Natural killer cell (primary cell): ENCODE results near the gene TRAF3. TPM values are rescaled to one million over a fixed set of nuclear protein-coding genes. Genes with fewer than 3 reads are reported as not detected.

Source experiments
- ATAC-seq, 3 donors: fragments of 150-1000 bp in 2 of 3; fragments of 200-7000 bp in 1 of 3; cut with Tn5 transposase; 1 replicate in 1 of 3; 2 replicates in 2 of 3; pipeline ENCODE4 v1.10.0; 2021; ENCODE audit warnings: mild to moderate bottlenecking in 2 of 3, moderate library complexity in 2 of 3
- DNase-seq, 2 donors: peaks; one replicate each; pipeline versions ENCODE4 v3.0.0 to v3.0.0-alpha.2; 2013 to 2021; ENCODE audit warnings: mixed read lengths in 1 of 2
- H3K27ac ChIP-seq: one replicate; pipeline ENCODE4 v1.5.1; 2013; ENCODE audit warnings: mild to moderate bottlenecking, low read length
- H3K27me3 ChIP-seq: one replicate; pipeline ENCODE4 v1.6.1; 2013; ENCODE audit warnings: low read length; ENCODE audit not compliant: control insufficient read depth, insufficient read depth
- H3K36me3 ChIP-seq: one replicate; pipeline ENCODE4 v1.6.1; 2013; ENCODE audit warnings: low read length; ENCODE audit not compliant: control insufficient read depth, insufficient read depth
- H3K4me1 ChIP-seq: one replicate; pipeline ENCODE4 v1.6.1; 2013; ENCODE audit warnings: low read length; ENCODE audit not compliant: control insufficient read depth, insufficient read depth
- H3K4me3 ChIP-seq: one replicate; pipeline ENCODE4 v1.5.1; 2013; ENCODE audit warnings: low read length
- H3K9me3 ChIP-seq: one replicate; pipeline ENCODE4 v1.6.1; 2013; ENCODE audit warnings: low read length; ENCODE audit not compliant: control insufficient read depth, insufficient read depth
- H3K27ac Mint-ChIP-seq, 2 donors: one replicate each; pipeline ENCODE4 v1.8.0; 2022; ENCODE audit warnings: mild to moderate bottlenecking in 2 of 2, mixed read lengths in 2 of 2, moderate library complexity in 1 of 2
- H3K27me3 Mint-ChIP-seq, 2 donors: one replicate each; pipeline ENCODE4 v1.8.0; 2022; ENCODE audit warnings: low read depth in 2 of 2, mixed read lengths in 2 of 2
- H3K36me3 Mint-ChIP-seq: one replicate; pipeline ENCODE4 v1.8.0; 2022; ENCODE audit warnings: mixed read lengths
- H3K4me1 Mint-ChIP-seq, 2 donors: one replicate each; pipeline ENCODE4 v1.8.0; 2022; ENCODE audit warnings: mixed read lengths in 2 of 2
- H3K4me3 Mint-ChIP-seq: one replicate; pipeline ENCODE4 v1.8.0; 2022; ENCODE audit warnings: mild to moderate bottlenecking, moderate library complexity, mixed read lengths
- H3K9me3 Mint-ChIP-seq, 2 donors: one replicate each; pipeline ENCODE4 v1.8.0; 2022; ENCODE audit warnings: mixed read lengths in 2 of 2
- CTCF ChIP-seq: fragments of 200-600 bp; IDR thresholded peaks from one replicate; pipeline ENCODE4 v1.8.0; 2022; ENCODE audit warnings: antibody characterized with exemption
- WGBS: methylation state at CpG from one replicate; pipeline ENCODE4 v1.1.7; 2013; ENCODE audit warnings: missing lambda C conversion rate; ENCODE audit not compliant: insufficient coverage; 5-methylcytosine and 5-hydroxymethylcytosine counted together
- intact Hi-C: fragments of 100-400 bp; cut with micrococcal nuclease; formaldehyde crosslinking; loops from one replicate; pipeline ENCODE4 v1.14.2; 2022
- total RNA-seq, 4 donors: library from RNA; stranded (reverse); fragments of 120-200 nt in 1 of 4; gene quantifications; one replicate each; pipeline versions ENCODE4 v1.2.3 to v1.2.4, GENCODE V29; 2013 to 2022

Gene TRAF3
- total RNA-seq, 3 donors from 2014 or later (not counting 1 experiment from before 2014, with no cell fraction given): 21.0 to 31.6 (median 23.5) TPM

- no peak overlapping the region for H3K4me3 Mint-ChIP-seq
- ATAC-seq: no peak
These were observed 22.7 kb downstream of the TRAF3 start for GRCh38 chr14:102799684-102800562.

GRCh38 chr14:102802834-102803523 is 25.7 kb downstream of the TRAF3 start:
- Histone ChIP-seq H3K4me1 (peaks cover 30% of the 10 kb centered on the region), H3K27me3 (no peaks in the 10 kb centered on the region), H3K36me3 (no peaks in the 10 kb centered on the region), H3K4me3 (no peak overlapping the region), H3K27ac (no peak overlapping the region), H3K9me3 (no peaks in the 10 kb centered on the region)
- Mint-ChIP-seq H3K4me1 (peaks cover 40 to 42% of the 10 kb centered on the region in 2 donors), H3K9me3 (no peaks in the 10 kb centered on the region), H3K4me3 (peak overlapping the region; percentile 5), H3K36me3 (no peaks in the 10 kb centered on the region), H3K27me3 (no peaks in the 10 kb centered on the region), H3K27ac (no peak overlapping the region)
- DNase-seq (no peak), ATAC-seq (no peak)
- 91% methylated on average over 6 of the region's 6 CpGs for WGBS
- intact Hi-C loops: no loop called here
- no peak for TF ChIP-seq CTCF

More at GRCh38 chr14:102799684-102800562, 22.7 kb downstream of the TRAF3 start:
- Histone ChIP-seq H3K4me1 (peaks cover 5% of the 10 kb centered on the region), H3K36me3 (no peaks in the 10 kb centered on the region), H3K27me3 (no peaks in the 10 kb centered on the region), H3K4me3 (no peak overlapping the region), H3K9me3 (no peaks in the 10 kb centered on the region), H3K27ac (no peak overlapping the region)
- no peak for TF ChIP-seq CTCF
- Mint-ChIP-seq H3K27ac (no peak overlapping the region), H3K4me1 (peaks cover 19 to 28% of the 10 kb centered on the region in 2 donors), H3K36me3 (no peaks in the 10 kb centered on the region), H3K27me3 (no peaks in the 10 kb centered on the region), H3K9me3 (no peaks in the 10 kb centered on the region)
- intact Hi-C loops: no loop called here
- WGBS: 77% methylated on average over 7 of the region's 8 CpGs
- no peak for DNase-seq

- H3K36me3 Mint-ChIP-seq: no peaks in the 10 kb centered on the region
- Histone ChIP-seq H3K4me1 (peaks cover 32% of the 10 kb centered on the region), H3K27me3 (no peaks in the 10 kb centered on the region), H3K9me3 (no peaks in the 10 kb centered on the region), H3K4me3 (no peak overlapping the region), H3K36me3 (no peaks in the 10 kb centered on the region), H3K27ac (peak overlapping the region; percentile 58)
- H3K9me3 Mint-ChIP-seq: no peaks in the 10 kb centered on the region
- H3K4me3 Mint-ChIP-seq: peak overlapping the region; percentile 3
- H3K4me1 Mint-ChIP-seq: peaks cover 32 to 35% of the 10 kb centered on the region in 2 donors
- no peak for DNase-seq
- peak overlapping the region; percentile 78 to 82 for H3K27ac Mint-ChIP-seq
- ATAC-seq: no peak
- intact Hi-C loops: no loop called here
- no peaks in the 10 kb centered on the region for H3K27me3 Mint-ChIP-seq
- no CpG with 5 or more reads among the region's 1 CpG for WGBS
- no peak for TF ChIP-seq CTCF
These were observed 27.6 kb downstream of the TRAF3 start for GRCh38 chr14:102804858-102805257.
